Epidermal melanocyte (primary cell): ENCODE results near the gene IER2.
"Not testable (repeated sequence)": the region's sequence is repeated elsewhere in the genome, so short reads cannot be mapped to it uniquely, and the experiment has no call there.

Source experiments
- DNase-seq: peaks from one replicate; pipeline ENCODE4 v3.0.0; 2011; ENCODE audit warnings: low spot score; ENCODE audit not compliant: insufficient read length

Gene IER2

DNA sequence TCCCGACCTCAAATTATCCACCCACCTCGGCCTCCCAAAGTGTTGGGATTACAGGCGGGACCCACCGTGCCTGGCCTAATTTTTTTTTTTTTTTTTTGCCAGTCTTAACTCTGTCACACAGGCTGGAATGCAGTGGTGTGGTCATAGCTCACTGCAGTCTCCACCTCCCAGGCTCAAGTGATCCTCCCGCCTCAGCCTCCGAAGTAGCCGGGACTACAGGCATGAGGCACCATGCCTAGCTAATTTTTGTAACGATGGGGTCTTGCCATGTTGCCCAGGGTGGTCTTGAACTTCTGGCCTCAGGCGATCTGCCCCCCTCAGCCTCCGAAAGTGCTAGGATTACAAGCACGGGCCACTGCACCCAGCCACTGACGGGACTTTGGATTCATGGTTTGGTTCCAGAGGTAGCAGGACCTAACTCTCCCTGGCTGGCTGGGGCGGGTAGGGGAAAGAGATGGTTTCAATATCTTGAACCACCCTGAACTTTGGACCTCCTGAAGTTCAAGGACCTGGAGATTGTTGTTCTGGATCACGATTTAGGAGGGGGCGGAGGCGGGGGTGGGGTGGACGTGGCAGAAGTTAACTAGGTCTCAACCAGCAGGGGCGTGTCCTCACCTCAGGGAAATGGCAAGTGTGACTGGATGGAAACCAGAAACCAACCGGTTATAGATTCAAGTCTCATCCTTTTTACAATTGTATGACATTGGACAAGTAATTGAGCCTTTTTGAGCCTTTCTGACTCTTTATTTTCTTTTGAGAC, 40.8 kb downstream of the IER2 start:
- DNase-seq: no peak

DNA sequence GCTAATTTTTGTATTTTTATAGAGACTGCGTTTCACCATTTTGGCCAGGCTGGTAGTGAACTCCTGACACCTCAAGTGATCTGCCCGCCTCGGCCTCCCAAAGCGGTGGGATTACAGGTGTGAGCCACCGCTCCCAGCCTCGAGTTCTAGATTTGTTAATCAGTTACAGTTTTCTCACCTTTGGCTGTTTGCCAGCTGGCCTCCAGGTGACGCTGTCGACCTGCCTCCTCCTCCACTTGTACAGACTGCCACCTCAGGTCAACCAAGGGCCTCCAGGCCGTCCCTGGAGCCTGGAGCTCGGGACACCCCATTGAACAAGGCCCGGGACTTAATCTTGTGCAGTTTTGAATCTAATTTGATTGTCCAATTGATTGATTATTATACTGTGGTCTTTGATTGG, 45.5 kb downstream of the IER2 start:
- DNase-seq: no peak

DNA sequence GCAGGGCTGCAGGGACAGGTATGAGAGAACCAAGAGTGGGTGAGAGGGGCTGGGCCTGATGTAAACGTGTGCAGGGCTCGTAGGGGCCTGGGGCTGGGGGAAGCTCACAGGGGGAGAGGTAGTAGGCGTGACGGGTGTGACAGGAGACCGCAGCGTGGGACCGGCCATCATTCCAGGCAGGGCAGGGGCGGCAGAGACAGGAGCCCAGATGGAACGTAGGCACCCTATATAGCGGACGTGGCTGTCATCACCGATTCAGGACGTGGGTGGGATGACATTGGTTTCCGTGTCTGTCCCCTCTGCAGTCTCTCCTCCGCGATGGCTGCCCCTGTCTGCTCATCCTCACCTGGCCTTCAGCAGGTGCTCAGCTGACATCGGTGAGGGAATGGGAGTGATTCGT, 48.4 kb downstream of the IER2 start:
- no peak for DNase-seq

DNA sequence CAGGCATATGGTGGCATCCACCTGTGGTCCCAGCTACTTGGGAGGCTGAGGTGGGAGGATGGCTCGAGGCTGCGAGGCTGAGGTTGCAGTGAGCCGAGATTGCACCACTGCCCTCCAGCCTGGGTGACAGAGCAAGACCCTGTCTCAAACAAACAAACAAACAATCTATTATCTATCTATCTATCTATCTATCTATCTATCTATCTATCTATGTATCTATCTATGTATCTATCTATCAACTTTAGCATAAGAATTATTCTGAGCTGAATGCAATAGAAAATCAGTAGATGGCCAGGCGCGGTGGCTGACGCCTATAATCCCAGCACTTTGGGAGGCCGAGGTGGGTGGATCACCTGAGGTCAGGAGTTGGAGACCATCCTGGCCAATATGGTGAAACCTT, 51.9 kb downstream of the IER2 start:
- not testable (repeated sequence) for DNase-seq
